ENCODE data around the gene ANKRD55. TPM values are rescaled to one million over a fixed set of nuclear protein-coding genes. Genes with fewer than 3 reads are reported as not detected.

The ANKRD55 gene
- total and polyA plus RNA-seq, 9 of the 15 experiments (the other 6 are each of a cell fraction or from before 2014, with no cell fraction given): 3.4 to 10.6 (median 6.5) TPM

- Histone ChIP-seq H3K9me3 (replicated peaks; ENCODE audit: control insufficient read depth, insufficient read depth, low read depth, low read length) (no peaks in the 10 kb centered on the region), H3K4me3 (no peak overlapping the region), H3K9ac (ENCODE audit: insufficient read depth in 1 of 2, low read depth in 2 of 2, low read length in 2 of 2) (no peak overlapping the region), H2AFZ (ENCODE audit: low read depth, low read length) (no peak overlapping the region), H4K20me1 (replicated peaks; ENCODE audit: control insufficient read depth, insufficient read depth, low read length) (no peaks in the 10 kb centered on the region), H3K4me1 (replicated peaks in 1 of 2; ENCODE audit: control insufficient read depth in 2 of 2, insufficient read depth in 2 of 2, low read length in 2 of 2) (peaks cover 0 to 16% of the 10 kb centered on the region in 2 experiments; a peak in 2 of 5 replicates), H3K27me3 (ENCODE audit: control insufficient read depth in 2 of 2, insufficient read depth in 2 of 2, low read length in 2 of 2) (peaks cover 10 to 15% of the 10 kb centered on the region in 2 experiments; a peak in 4 of 5 replicates), H3K36me3 (ENCODE audit: control insufficient read depth, insufficient read depth, low read length) (no peaks in the 10 kb centered on the region), H3K27ac (ENCODE audit: extremely low read depth, low read depth, low read length) (no peak overlapping the region), H3K79me2 (ENCODE audit: control insufficient read depth, insufficient read depth, low read length) (no peaks in the 10 kb centered on the region), H3K4me2 (ENCODE audit: insufficient read depth, low read length) (no peak overlapping the region), H3K9me1 (ENCODE audit: control insufficient read depth, insufficient read depth, low read length) (no peaks in the 10 kb centered on the region)
- in situ Hi-C loops (cut with MboI) (no loop called here), intact Hi-C loops (cut with micrococcal nuclease) (no loop called here)
- no TSS peak for BruUV-seq (replicated peaks)
- ChIA-PET POLR2A (interaction anchor here (1.4 kb wide), 1 partner anchor 14 kb away, joined by 4 read pairs; no protein-coding TSS in a partner anchor), CTCF (ENCODE audit: low intra/inter-chr PET ratio) (interaction anchor here (0.5 kb wide), 1 partner anchor 254 kb away, joined by 3 read pairs; no protein-coding TSS in a partner anchor)
- no peak for ATAC-seq
- FAIRE-seq: no peak
- 8% methylated on average over 2 of the region's 2 CpGs for WGBS (ENCODE audit: insufficient coverage, low coverage, missing lambda C conversion rate)
- DNase-seq (ENCODE audit: extremely low read depth in 1 of 4, low spot score in 3 of 4): no peak
- TF ChIP-seq ZFP36 (IDR thresholded peaks at IDR 0.05; ENCODE audit: low read depth, low read length, partially characterized antibody) (peak; percentile 12), CTCFL (IDR thresholded peaks at IDR 0.05; ENCODE audit: borderline replicate concordance, insufficient read depth, low read depth, low read length, poor library complexity, severe bottlenecking) (no peak), ZNF511 (CRISPR knock-in tag; IDR thresholded peaks at IDR 0.05) (no peak), CBX8 (IDR thresholded peaks at IDR 0.05; ENCODE audit: borderline replicate concordance, extremely low read depth, low read depth, low read length, poor library complexity, severe bottlenecking) (peak; percentile 98), TFE3 (CRISPR knock-in tag; IDR thresholded peaks at IDR 0.05) (no peak), ZFX (CRISPR knock-in tag; IDR thresholded peaks at IDR 0.05) (no peak), HNRNPL (IDR thresholded peaks at IDR 0.05; ENCODE audit: low read depth, low read length) (no peak)
Observed at GRCh38 chr5:56178823-56179222, 54.3 kb downstream of the ANKRD55 start.

Measured in K562 (cell line).